H1 (cell line): ENCODE results near the gene KCTD21. TPM values are rescaled to one million over a fixed set of nuclear protein-coding genes. Genes with fewer than 3 reads are reported as not detected.

Experiments used
- CTCF ChIA-PET: fragments of 300-600 bp; sonication (Branson Sonifier 250); formaldehyde crosslinking; loops from one replicate; lab custom pipeline; 2021; ENCODE audit not compliant: partially characterized antibody; lab: Charles Lee
- POLR2A ChIA-PET: fragments of 300-600 bp; sonication (Branson Sonifier 250); formaldehyde crosslinking; loops from one replicate; lab custom pipeline; 2021; ENCODE audit warnings: inconsistent platforms; ENCODE audit not compliant: partially characterized antibody; lab: Charles Lee
- DNase-seq, 2 experiments: peaks; one replicate each; pipeline versions ENCODE4 v3.0.0 to v3.0.0-alpha.2; 2010 to 2022; ENCODE audit warnings: low spot score in 2 of 2, low read depth in 1 of 2, mixed read lengths in 1 of 2
- FAIRE-seq: peaks from 2 replicates; lab custom pipeline; 2011; peaks lifted over from hg19 to GRCh38; lab: Jason Lieb, UNC
- H2AFZ ChIP-seq: 2 replicates; pipeline ENCODE4 v1.8.1; 2012; ENCODE audit warnings: low read length, inconsistent platforms
- H2AK5ac ChIP-seq: 2 replicates; pipeline ENCODE4 v1.6.1; 2013; ENCODE audit warnings: low read depth, low read length
- H2BK120ac ChIP-seq: replicated peaks from 2 replicates; pipeline ENCODE3; 2013; ENCODE audit warnings: low read depth, low read length, inconsistent platforms
- H2BK12ac ChIP-seq: 2 replicates; pipeline ENCODE4 v1.6.1; 2013; ENCODE audit warnings: low read depth, low read length
- H2BK15ac ChIP-seq: 2 replicates; pipeline ENCODE4 v1.6.1; 2013; ENCODE audit warnings: low read length
- H2BK20ac ChIP-seq: 2 replicates; pipeline ENCODE4 v1.6.1; 2013; ENCODE audit warnings: low read length
- H2BK5ac ChIP-seq: 2 replicates; pipeline ENCODE4 v1.6.1; 2013; ENCODE audit warnings: low read depth, low read length
- H3K14ac ChIP-seq: 2 replicates; pipeline ENCODE4 v1.6.1; 2013; ENCODE audit warnings: inconsistent platforms; ENCODE audit not compliant: insufficient read length
- H3K18ac ChIP-seq: 2 replicates; pipeline ENCODE4 v1.6.1; 2013; ENCODE audit warnings: low read length; ENCODE audit errors: extremely low read depth
- H3K23ac ChIP-seq: 2 replicates; pipeline ENCODE4 v1.6.1; 2013; ENCODE audit warnings: inconsistent platforms; ENCODE audit not compliant: insufficient read length
- H3K23me2 ChIP-seq: 2 replicates; pipeline ENCODE4 v1.6.1; 2013; ENCODE audit warnings: low read depth, low read length
- H3K27ac ChIP-seq: 2 replicates; pipeline ENCODE4 v1.6.1; 2011; ENCODE audit warnings: low read depth, low read length, inconsistent platforms
- H3K27me3 ChIP-seq, 4 experiments: replicated peaks in 1 of 4; 1 replicate in 1 of 4; 2 replicates in 3 of 4; pipeline versions ENCODE4 v1.6.1 to v1.8.1; 2011 to 2013; ENCODE audit warnings: low read length in 3 of 4, mild to moderate bottlenecking in 3 of 4, inconsistent platforms in 2 of 4, mixed read lengths in 2 of 4, moderate library complexity in 1 of 4; ENCODE audit not compliant: control insufficient read depth in 3 of 4, insufficient read depth in 3 of 4; ENCODE audit errors: extremely low read depth in 1 of 4
- H3K36me3 ChIP-seq, 4 experiments: 2 replicates each; pipeline versions ENCODE4 v1.6.1 to v1.8.1; 2011 to 2013; ENCODE audit warnings: mild to moderate bottlenecking in 4 of 4, low read length in 3 of 4, moderate library complexity in 2 of 4, control low read depth in 1 of 4, inconsistent platforms in 1 of 4; ENCODE audit not compliant: insufficient read depth in 4 of 4, control insufficient read depth in 2 of 4
- H3K4ac ChIP-seq: replicated peaks from 2 replicates; pipeline ENCODE3; 2013; ENCODE audit warnings: low read length, low read depth, mixed read lengths, inconsistent platforms; ENCODE audit not compliant: insufficient read length
- H3K4me1 ChIP-seq, 4 experiments: replicated peaks in 1 of 4; 1 replicate in 1 of 4; 2 replicates in 3 of 4; pipeline versions ENCODE4 v1.6.1 to v1.8.1; 2011 to 2013; ENCODE audit warnings: low read length in 3 of 4, inconsistent platforms in 2 of 4, mixed read lengths in 1 of 4; ENCODE audit not compliant: insufficient read depth in 4 of 4, control insufficient read depth in 3 of 4
- H3K4me2 ChIP-seq, 2 experiments: 2 replicates each; pipeline versions ENCODE4 v1.6.1 to v1.8.1; 2011 to 2013; ENCODE audit warnings: low read depth in 2 of 2, low read length in 2 of 2, control low read depth in 1 of 2, inconsistent platforms in 1 of 2, mild to moderate bottlenecking in 1 of 2; ENCODE audit not compliant: insufficient read depth in 1 of 2
- H3K4me3 ChIP-seq, 4 experiments: fragments of 200-600, 300-600 bp in 1 of 4; sonication (generic), shearing (Covaris generic), sonication (Bioruptor Twin) in 1 of 4; 2 replicates each; pipeline versions ENCODE4 v1.5.1 to v1.8.1; 2011 to 2016; ENCODE audit warnings: low read length in 4 of 4, low read depth in 3 of 4, control low read depth in 2 of 4, inconsistent platforms in 2 of 4, mild to moderate bottlenecking in 2 of 4, mixed read lengths in 1 of 4, moderate library complexity in 1 of 4; ENCODE audit not compliant: insufficient read depth in 2 of 4; ENCODE audit errors: extremely low read depth in 1 of 4
- H3K56ac ChIP-seq: replicated peaks from 2 replicates; pipeline ENCODE3; 2013; ENCODE audit warnings: low read depth, mild to moderate bottlenecking, mixed read lengths, low read length, inconsistent platforms; ENCODE audit not compliant: insufficient read length
- H3K79me1 ChIP-seq: 2 replicates; pipeline ENCODE4 v1.6.1; 2013; ENCODE audit warnings: low read depth, low read length, control low read depth
- H3K79me2 ChIP-seq, 2 experiments: 2 replicates each; pipeline versions ENCODE4 v1.6.1 to v1.8.1; 2012 to 2013; ENCODE audit warnings: low read length in 2 of 2, mild to moderate bottlenecking in 2 of 2, inconsistent platforms in 1 of 2; ENCODE audit not compliant: insufficient read depth in 2 of 2, control insufficient read depth in 1 of 2
- H3K9ac ChIP-seq, 4 experiments: replicated peaks in 1 of 4; 1 replicate in 1 of 4; 2 replicates in 3 of 4; pipeline versions ENCODE4 v1.6.1 to v1.8.1; 2011 to 2013; ENCODE audit warnings: low read depth in 3 of 4, low read length in 3 of 4, control low read depth in 2 of 4, mild to moderate bottlenecking in 2 of 4, moderate library complexity in 2 of 4, inconsistent platforms in 1 of 4; ENCODE audit errors: extremely low read depth in 1 of 4
- H3K9me3 ChIP-seq, 2 experiments: 2 replicates each; pipeline versions ENCODE4 v1.6.1 to v1.8.1; 2012 to 2013; ENCODE audit warnings: mild to moderate bottlenecking in 2 of 2, moderate library complexity in 2 of 2, control low read depth in 1 of 2, inconsistent platforms in 1 of 2, low read depth in 1 of 2, low read length in 1 of 2, mixed read lengths in 1 of 2; ENCODE audit not compliant: insufficient read depth in 2 of 2
- H4K20me1 ChIP-seq, 2 experiments: replicated peaks in 1 of 2; 2 replicates each; pipeline versions ENCODE3 to v1.8.1; 2011 to 2013; ENCODE audit warnings: inconsistent platforms in 2 of 2, low read length in 2 of 2, mild to moderate bottlenecking in 1 of 2; ENCODE audit not compliant: insufficient read depth in 2 of 2, control insufficient read depth in 1 of 2
- H4K5ac ChIP-seq: 2 replicates; pipeline ENCODE4 v1.6.1; 2013; ENCODE audit warnings: low read length, low read depth, mixed read lengths, inconsistent platforms; ENCODE audit not compliant: insufficient read length
- H4K8ac ChIP-seq: 2 replicates; pipeline ENCODE4 v1.8.0; 2013; ENCODE audit warnings: mild to moderate bottlenecking, moderate library complexity, low read length, inconsistent platforms; ENCODE audit not compliant: insufficient read depth; ENCODE audit errors: extremely low read depth
- H4K91ac ChIP-seq: replicated peaks from 2 replicates; pipeline ENCODE3; 2013; ENCODE audit warnings: low read length, mixed read lengths, inconsistent platforms; ENCODE audit not compliant: insufficient read length
- FOSL1 ChIP-seq: IDR thresholded peaks from 2 replicates; pipeline ENCODE4 v1.6.1; 2011; ENCODE audit warnings: mild to moderate bottlenecking, low read depth, low read length, moderate library complexity; ENCODE audit not compliant: insufficient read depth
- SP1 ChIP-seq: IDR thresholded peaks from 2 replicates; pipeline ENCODE4 v1.6.1; 2011; ENCODE audit warnings: low read depth, low read length
- WGBS, 2 experiments: shearing (Covaris generic) in 1 of 2; methylation state at CpG; one replicate each; pipeline versions ENCODE4 v1.1.6 to v1.1.7; 2013 to 2015; ENCODE audit warnings: low lambda C conversion rate in 2 of 2, mixed read lengths in 2 of 2, inconsistent platforms in 1 of 2, low coverage in 1 of 2, missing lambda C conversion rate in 1 of 2; ENCODE audit not compliant: insufficient replicate concordance in 2 of 2, insufficient coverage in 1 of 2, insufficient read length in 1 of 2; ENCODE audit errors: extremely low coverage in 1 of 2, missing lambda C conversion rate in 1 of 2; 5-methylcytosine and 5-hydroxymethylcytosine counted together
- polyA plus RNA-seq, 7 experiments: library from polyadenylated mRNA; depleted of rRNA in 3 of 7; stranded (reverse) in 5 of 7; unstranded in 2 of 7; fragments of >200 nt in 5 of 7; fragments of 200-250 nt in 2 of 7; gene quantifications; 1 replicate in 5 of 7; 2 replicates in 1 of 7; 4 replicates in 1 of 7; pipeline versions ENCODE4 v1.2.1 to v1.2.3, GENCODE V29; 2011 to 2013; ENCODE audit warnings: missing spikeins in 2 of 7, mixed read lengths in 2 of 7
- total RNA-seq: library from RNA; stranded (reverse); fragmentation: NEBNext Ultra II Directional; extraction: Animal tissue kit (Norgen Biotek cat#: 25700); gene quantifications from 2 replicates; pipeline ENCODE4 v1.2.1, GENCODE V29; 2021

Gene KCTD21
- total and polyA plus RNA-seq, 2 of the 8 experiments (the other 6 are each of a cell fraction or from before 2014, with no cell fraction given), result 3.2 to 4.1 TPM

DNA sequence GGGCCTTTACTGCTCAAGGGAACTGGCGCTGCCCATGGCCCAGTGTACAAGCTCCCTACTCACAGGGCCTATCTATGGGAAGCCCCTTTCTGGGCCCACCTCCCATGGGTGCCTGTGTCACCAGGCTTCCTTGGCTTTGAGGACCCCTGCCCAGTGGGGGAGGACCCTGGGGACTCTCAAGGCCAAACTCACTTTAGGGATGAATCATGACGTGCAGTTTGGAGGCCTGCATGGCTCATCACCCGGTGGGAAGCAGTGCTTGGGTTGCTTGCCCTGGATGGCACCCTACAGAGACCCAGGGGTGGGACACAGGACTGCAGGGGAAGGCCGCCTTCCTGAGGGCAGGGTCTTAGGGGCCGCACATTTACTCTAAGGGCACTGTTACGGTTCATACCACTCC lies 16.5 kb downstream of the KCTD21 start:
- Histone ChIP-seq H2BK12ac (no peak overlapping the region), H3K36me3 (no peaks in the 10 kb centered on the region), H3K4me1 (no peaks in the 10 kb centered on the region), H3K9ac (no peak overlapping the region), H3K27me3 (no peaks in the 10 kb centered on the region), H2BK15ac (no peak overlapping the region), H3K79me2 (no peaks in the 10 kb centered on the region), H2BK20ac (no peak overlapping the region), H4K91ac (no peak overlapping the region), H4K20me1 (no peaks in the 10 kb centered on the region), H3K23ac (no peak overlapping the region), H3K79me1 (no peaks in the 10 kb centered on the region), H3K9me3 (no peaks in the 10 kb centered on the region), H3K56ac (no peak overlapping the region), H3K23me2 (no peaks in the 10 kb centered on the region), H4K8ac (no peak overlapping the region), H3K4me3 (no peak overlapping the region), H2BK5ac (no peak overlapping the region), H3K14ac (no peak overlapping the region), H2BK120ac (no peak overlapping the region), H3K18ac (no peak overlapping the region), H3K4ac (no peak overlapping the region), H4K5ac (no peak overlapping the region), H2AK5ac (no peak overlapping the region), H2AFZ (no peak overlapping the region), H3K27ac (no peak overlapping the region), H3K4me2 (no peak overlapping the region)
- FAIRE-seq (no peak), DNase-seq (no peak)
- WGBS, 2 experiments, result 97% methylated on average over 4 of the region's 6 CpGs; no CpG with 5 or more reads in 1 of the 2 experiments
- POLR2A ChIA-PET, result interaction anchor here (1.1 kb wide), 1 partner anchor 10 kb away, joined by 3 read pairs; no protein-coding TSS in a partner anchor
- CTCF ChIA-PET, result interaction anchor here (0.9 to 1.4 kb wide), 3 partner anchors 10 to 21 kb away, joined by 3 to 4 read pairs (median 3); no protein-coding TSS in a partner anchor
- TF ChIP-seq SP1 (no peak), FOSL1 (no peak)
